ENCODE measurements around the gene ARHGEF7.

GRCh38 chr13:111270126-111270525, 155.0 kb downstream of the ARHGEF7 start:
- TF ChIP-seq, protein P1, sequence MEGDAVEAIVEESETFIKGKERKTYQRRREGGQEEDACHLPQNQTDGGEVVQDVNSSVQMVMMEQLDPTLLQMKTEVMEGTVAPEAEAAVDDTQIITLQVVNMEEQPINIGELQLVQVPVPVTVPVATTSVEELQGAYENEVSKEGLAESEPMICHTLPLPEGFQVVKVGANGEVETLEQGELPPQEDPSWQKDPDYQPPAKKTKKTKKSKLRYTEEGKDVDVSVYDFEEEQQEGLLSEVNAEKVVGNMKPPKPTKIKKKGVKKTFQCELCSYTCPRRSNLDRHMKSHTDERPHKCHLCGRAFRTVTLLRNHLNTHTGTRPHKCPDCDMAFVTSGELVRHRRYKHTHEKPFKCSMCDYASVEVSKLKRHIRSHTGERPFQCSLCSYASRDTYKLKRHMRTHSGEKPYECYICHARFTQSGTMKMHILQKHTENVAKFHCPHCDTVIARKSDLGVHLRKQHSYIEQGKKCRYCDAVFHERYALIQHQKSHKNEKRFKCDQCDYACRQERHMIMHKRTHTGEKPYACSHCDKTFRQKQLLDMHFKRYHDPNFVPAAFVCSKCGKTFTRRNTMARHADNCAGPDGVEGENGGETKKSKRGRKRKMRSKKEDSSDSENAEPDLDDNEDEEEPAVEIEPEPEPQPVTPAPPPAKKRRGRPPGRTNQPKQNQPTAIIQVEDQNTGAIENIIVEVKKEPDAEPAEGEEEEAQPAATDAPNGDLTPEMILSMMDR (conservative IDR thresholded peaks at IDR 0.05), result no peak
- TF ChIP-seq ZFX (IDR thresholded peaks at IDR 0.05), result no peak

Measured in C4-2B (cell line).